HFFc6 (cell line): ENCODE data around the gene RRP36. TPM values are rescaled to one million over a fixed set of nuclear protein-coding genes. Genes with fewer than 3 reads are reported as not detected.

Source experiments
- DNase-seq: peaks from one replicate; pipeline ENCODE4 v3.0.0-alpha.2; 2018
- H3K27ac Mint-ChIP-seq: 2 replicates; pipeline ENCODE4 v1.8.0; 2020; ENCODE audit warnings: mild to moderate bottlenecking, mixed read lengths
- H3K27me3 Mint-ChIP-seq: 2 replicates; pipeline ENCODE4 v1.8.0; 2021; ENCODE audit warnings: mild to moderate bottlenecking, moderate library complexity, mixed read lengths; ENCODE audit not compliant: insufficient read depth
- H3K36me3 Mint-ChIP-seq: 2 replicates; pipeline ENCODE4 v1.8.0; 2021; ENCODE audit warnings: low read depth, mixed read lengths
- H3K4me1 Mint-ChIP-seq: 2 replicates; pipeline ENCODE4 v1.8.0; 2020; ENCODE audit warnings: low read depth, mixed read lengths
- H3K4me3 Mint-ChIP-seq: 2 replicates; pipeline ENCODE4 v1.8.0; 2020; ENCODE audit warnings: mild to moderate bottlenecking, moderate library complexity, mixed read lengths
- H3K9me3 Mint-ChIP-seq: 2 replicates; pipeline ENCODE4 v1.8.0; 2020; ENCODE audit warnings: mild to moderate bottlenecking, mixed read lengths
- CTCF ChIP-seq: fragments of 200-600 bp; sonication (generic); IDR thresholded peaks from 2 replicates; pipeline ENCODE4 v1.5.0; 2021; ENCODE audit warnings: antibody characterized with exemption, mild to moderate bottlenecking
- total RNA-seq, 6 experiments: library from RNA; stranded (reverse); fragmentation: NEBNext Ultra II Directional; extraction: Animal tissue kit (Norgen Biotek cat#: 25700); gene quantifications; 2 replicates in 1 of 6; 3 replicates in 5 of 6; pipeline ENCODE4 v1.2.3, GENCODE V29; 2021

RRP36 gene
- total RNA-seq, 6 experiments from 2014 or later: 85.0 to 101 (median 96.4) TPM

- Mint-ChIP-seq H3K4me1 (peaks cover 56% of the 10 kb centered on the region), H3K4me3 (no peak overlapping the region), H3K27ac (no peak overlapping the region), H3K36me3 (peaks cover 46% of the 10 kb centered on the region), H3K9me3 (no peaks in the 10 kb centered on the region), H3K27me3 (peaks cover 3% of the 10 kb centered on the region)
- TF ChIP-seq CTCF: no peak
- no peak for DNase-seq
Observed at GRCh38 chr6:43055966-43056365, 34.5 kb downstream of the RRP36 start.

DNA sequence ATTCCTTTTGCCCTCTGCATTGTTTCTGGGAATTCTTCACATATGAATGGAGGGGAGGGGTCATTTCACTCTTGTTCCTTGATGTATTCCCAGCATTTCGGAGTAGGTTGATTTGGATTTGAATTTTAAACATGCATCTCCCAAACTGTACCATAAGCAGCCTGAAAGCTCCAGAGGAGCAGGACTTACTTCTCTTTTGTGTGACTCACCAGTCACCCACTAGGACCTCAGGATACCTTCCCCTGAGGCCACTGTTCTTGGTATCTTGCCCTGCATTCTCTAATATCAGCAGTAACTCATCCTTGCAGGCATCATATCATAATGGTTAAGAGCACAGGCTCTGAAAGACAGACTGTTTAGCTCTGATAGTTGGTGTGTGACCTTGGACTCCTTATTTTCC, 37.1 kb downstream of the RRP36 start:
- peak overlapping the region; percentile 96 for H3K27ac Mint-ChIP-seq
- no peak for DNase-seq

GRCh38 chr6:43059168-43060033, 38.0 kb downstream of the RRP36 start, which contains the start of the genes KLC4 and MRPL2:
Gene KLC4 (plus strand): TSS chr6:43059631. CDS start chr6:43061336, 1,705 bp downstream.
Gene MRPL2 (minus strand): TSS chr6:43059434. CDS start chr6:43059381, 53 bp downstream.
- DNase-seq: peak; percentile 99
- TF ChIP-seq CTCF: no peak
- Mint-ChIP-seq H3K27me3 (peaks cover 2% of the 10 kb centered on the region; the same call in 1 of the 2 replicates), H3K36me3 (peaks cover 21% of the 10 kb centered on the region), H3K27ac (peak within 1 kb of the TSS; percentile 96), H3K9me3 (no peaks in the 10 kb centered on the region), H3K4me3 (peak within 1 kb of the TSS; percentile 95), H3K4me1 (peaks cover 42% of the 10 kb centered on the region)

More for the DNA sequence above, 37.1 kb downstream of the RRP36 start:
- Mint-ChIP-seq H3K9me3 (no peaks in the 10 kb centered on the region), H3K27me3 (peaks cover 2% of the 10 kb centered on the region; the same call in 1 of the 2 replicates), H3K36me3 (peaks cover 28% of the 10 kb centered on the region), H3K4me1 (peaks cover 50% of the 10 kb centered on the region), H3K4me3 (peak overlapping the region; percentile 95)
- TF ChIP-seq CTCF: no peak

DNA sequence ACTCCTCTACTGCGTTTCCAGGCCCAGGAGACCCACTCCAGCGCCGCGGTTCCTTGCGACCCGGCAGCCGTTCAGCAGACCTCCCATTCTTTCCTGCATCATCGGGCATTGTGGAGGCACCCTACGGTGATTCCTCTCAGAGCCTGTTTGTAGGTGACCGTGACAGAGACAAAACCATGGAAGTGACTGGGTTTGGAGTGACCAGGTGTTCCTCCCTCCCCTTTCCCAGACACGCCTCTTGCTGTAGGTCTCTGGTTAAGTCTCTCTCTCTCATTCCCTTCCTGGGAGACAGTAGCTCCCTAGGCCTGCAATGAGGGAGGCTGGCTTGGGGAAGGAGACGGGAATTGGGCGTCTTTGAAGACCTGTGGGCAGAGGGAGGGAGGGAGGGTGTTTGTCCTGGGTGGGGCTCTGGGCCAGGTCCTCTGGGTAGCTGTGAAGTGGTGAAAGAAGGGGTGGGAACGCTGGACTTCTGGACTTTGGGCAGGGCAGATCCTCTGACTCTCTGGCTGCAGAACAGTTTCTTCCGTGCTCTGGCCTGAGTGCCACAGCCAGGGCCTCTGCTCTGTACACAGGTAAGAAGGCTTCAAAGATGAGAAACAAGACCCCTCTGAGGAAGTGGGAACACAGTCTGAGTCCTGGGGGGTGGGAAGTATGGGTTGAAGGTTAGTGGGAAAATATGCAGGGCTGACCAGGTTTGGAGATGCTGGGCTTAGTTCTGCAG, 38.8 kb downstream of the RRP36 start:
- no peaks in the 10 kb centered on the region for H3K9me3 Mint-ChIP-seq
- H3K27me3 Mint-ChIP-seq: peaks cover 2% of the 10 kb centered on the region; the same call in 1 of the 2 replicates
- DNase-seq: no peak
- peaks cover 41% of the 10 kb centered on the region for H3K4me1 Mint-ChIP-seq
- TF ChIP-seq CTCF: no peak
- H3K36me3 Mint-ChIP-seq: peaks cover 21% of the 10 kb centered on the region
- H3K27ac Mint-ChIP-seq: peak overlapping the region; percentile 96
- peak overlapping the region; percentile 95 for H3K4me3 Mint-ChIP-seq

- Mint-ChIP-seq H3K4me3 (peak overlapping the region; percentile 95), H3K9me3 (no peaks in the 10 kb centered on the region), H3K27me3 (peaks cover 2% of the 10 kb centered on the region; the same call in 1 of the 2 replicates), H3K27ac (peak overlapping the region; percentile 96), H3K4me1 (peaks cover 41% of the 10 kb centered on the region), H3K36me3 (peaks cover 14% of the 10 kb centered on the region)
- TF ChIP-seq CTCF: no peak
- no peak for DNase-seq
Observed at GRCh38 chr6:43060755-43061633, 39.6 kb downstream of the RRP36 start.
